Retinal pigment epithelial cell (primary cell): ENCODE data around the gene FMN1.

Experiments used
- DNase-seq: peaks from one replicate; pipeline ENCODE4 v3.0.0-alpha.2; 2010; ENCODE audit warnings: low read depth
- H3K4me3 ChIP-seq: 2 replicates; pipeline ENCODE4 v1.5.1; 2011; ENCODE audit warnings: mild to moderate bottlenecking, low read length, control low read depth, moderate library complexity
- CTCF ChIP-seq: conservative IDR thresholded peaks from 2 replicates; pipeline ENCODE4 v1.5.1; 2011; ENCODE audit warnings: low read depth, low read length, control low read depth, inconsistent platforms

FMN1 gene

GRCh38 chr15:33194704-33195670 is at the start of gene FMN1:
TSS of gene FMN1 (minus strand) at chr15:33194714. CDS start at chr15:33154914, 39,800 bp downstream.
- H3K4me3 ChIP-seq: peak within 1 kb of the TSS; percentile 70
- TF ChIP-seq CTCF: no peak
- DNase-seq: peak; percentile 79

GRCh38 chr15:33243869-33244268 is 49.4 kb upstream of the FMN1 start:
- no peak for DNase-seq
- no peak overlapping the region for H3K4me3 ChIP-seq
- TF ChIP-seq CTCF: no peak

GRCh38 chr15:33243393-33243792 is 48.9 kb upstream of the FMN1 start:
- H3K4me3 ChIP-seq: no peak overlapping the region
- DNase-seq: no peak
- TF ChIP-seq CTCF: no peak

- no peak overlapping the region for H3K4me3 ChIP-seq
- no peak for DNase-seq
- TF ChIP-seq CTCF: peak; percentile 61
Observed at GRCh38 chr15:33242669-33243191, 48.2 kb upstream of the FMN1 start.

GRCh38 chr15:33242165-33242564 is 47.7 kb upstream of the FMN1 start:
- no peak overlapping the region for H3K4me3 ChIP-seq
- no peak for TF ChIP-seq CTCF
- DNase-seq: peak; percentile 58

GRCh38 chr15:33236841-33237509 is 42.5 kb upstream of the FMN1 start:
- no peak for TF ChIP-seq CTCF
- no peak for DNase-seq
- no peak overlapping the region for H3K4me3 ChIP-seq
